ENCODE results near the gene OGFOD1. TPM values are rescaled to one million over a fixed set of nuclear protein-coding genes. Genes with fewer than 3 reads are reported as not detected.

OGFOD1 gene
- total RNA-seq, 1 experiment from 2014 or later: 64.8 TPM

Other genes with a start within 250 kb of the OGFOD1 start
- gene AMFR, start 26.0 kb upstream of the OGFOD1 start, total RNA-seq (2014; rRNA removed; shearing (Covaris generic)): 100.0 and 105 TPM in 2 replicates
- gene NUDT21, start 222 bp upstream of the OGFOD1 start, total RNA-seq (2014; rRNA removed; shearing (Covaris generic)): 89.7 and 101 TPM in 2 replicates
- gene BBS2, start 68.5 kb downstream of the OGFOD1 start, total RNA-seq (2014; rRNA removed; shearing (Covaris generic)): 41.6 and 44.3 TPM in 2 replicates
- gene MT4, start 113.5 kb downstream of the OGFOD1 start, total RNA-seq (2014; rRNA removed; shearing (Covaris generic)): not detected in 2 replicates
- not detected in 2 replicates for gene MT3, start 138.0 kb downstream of the OGFOD1 start, total RNA-seq (2014; rRNA removed; shearing (Covaris generic))
- 715 and 768 TPM in 2 replicates for gene MT2A, start 157.0 kb downstream of the OGFOD1 start, total RNA-seq (2014; rRNA removed; shearing (Covaris generic))
- 604 and 676 TPM in 2 replicates for gene MT1E, start 174.2 kb downstream of the OGFOD1 start, total RNA-seq (2014; rRNA removed; shearing (Covaris generic))
- gene MT1M, start 181.1 kb downstream of the OGFOD1 start, total RNA-seq (2014; rRNA removed; shearing (Covaris generic)): 2.3 and 4.5 TPM in 2 replicates
- gene MT1A, start 187.1 kb downstream of the OGFOD1 start, total RNA-seq (2014; rRNA removed; shearing (Covaris generic)): 1.1 and 3.4 TPM in 2 replicates
- not detected in 2 replicates for gene MT1B, start 200.3 kb downstream of the OGFOD1 start, total RNA-seq (2014; rRNA removed; shearing (Covaris generic))
- gene MT1F, start 206.4 kb downstream of the OGFOD1 start, total RNA-seq (2014; rRNA removed; shearing (Covaris generic)): 6.5 and 9.0 TPM in 2 replicates
- 6.8 and 13.5 TPM in 2 replicates for gene MT1G, start 216.5 kb downstream of the OGFOD1 start, total RNA-seq (2014; rRNA removed; shearing (Covaris generic))
- not detected in 2 replicates for gene MT1H, start 218.3 kb downstream of the OGFOD1 start, total RNA-seq (2014; rRNA removed; shearing (Covaris generic))
- gene MT1X, start 230.9 kb downstream of the OGFOD1 start, total RNA-seq (2014; rRNA removed; shearing (Covaris generic)): 150 and 163 TPM in 2 replicates